ENCODE results near the gene AHI1.
A peak's percentile ranks its signal among the peaks of the same experiment; 100 is the strongest.

Gene AHI1

GRCh38 chr6:135267085-135267484 is 230.5 kb downstream of the AHI1 start:
- H3K9ac ChIP-seq (ENCODE audit: low read length): no peak overlapping the region
- no peaks in the 10 kb centered on the region for H3K9me3 ChIP-seq (ENCODE audit: control insufficient read depth, low read depth, low read length)
- no peaks in the 10 kb centered on the region for H3K36me3 ChIP-seq (ENCODE audit: control insufficient read depth, low read depth, low read length)
- H3K27me3 ChIP-seq (ENCODE audit: control insufficient read depth, insufficient read depth, low read length): no peaks in the 10 kb centered on the region
- no peak overlapping the region for H3K27ac ChIP-seq (ENCODE audit: low read length)
- H3K4me1 ChIP-seq (ENCODE audit: control insufficient read depth, low read depth, low read length): peaks cover 20% of the 10 kb centered on the region
- no peak overlapping the region for H3K4me3 ChIP-seq (ENCODE audit: low read length)

DNA sequence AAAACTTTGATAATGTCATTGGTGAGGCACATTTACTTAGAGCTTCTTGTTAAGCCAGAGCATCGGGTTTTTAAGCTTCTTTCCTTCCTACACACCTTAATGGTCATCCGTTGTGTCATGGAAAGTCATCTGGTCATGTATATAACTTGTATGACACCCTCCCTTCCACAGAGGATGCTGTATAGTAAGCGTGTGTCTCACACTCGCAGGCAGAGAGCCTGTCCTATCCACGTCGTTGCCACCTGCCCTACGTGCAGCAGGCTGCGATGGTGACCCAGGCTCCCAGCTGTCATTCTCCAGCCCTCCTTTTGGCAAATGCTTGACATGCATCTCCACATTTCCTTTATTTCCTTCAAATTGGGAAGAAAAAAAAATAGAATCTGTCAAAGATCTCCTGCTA is 230.9 kb downstream of the AHI1 start:
- H3K9ac ChIP-seq (ENCODE audit: low read length): no peak overlapping the region
- no peak overlapping the region for H3K27ac ChIP-seq (ENCODE audit: low read length)
- H3K27me3 ChIP-seq (ENCODE audit: control insufficient read depth, insufficient read depth, low read length): no peaks in the 10 kb centered on the region
- no peaks in the 10 kb centered on the region for H3K36me3 ChIP-seq (ENCODE audit: control insufficient read depth, low read depth, low read length)
- H3K9me3 ChIP-seq (ENCODE audit: control insufficient read depth, low read depth, low read length): no peaks in the 10 kb centered on the region
- no peak overlapping the region for H3K4me3 ChIP-seq (ENCODE audit: low read length)
- H3K4me1 ChIP-seq (ENCODE audit: control insufficient read depth, low read depth, low read length): peaks cover 18% of the 10 kb centered on the region

- Histone ChIP-seq H3K27ac (ENCODE audit: low read length) (no peak overlapping the region), H3K4me1 (ENCODE audit: control insufficient read depth, low read depth, low read length) (peaks cover 15% of the 10 kb centered on the region)
Measured at GRCh38 chr6:135265278-135265677, 232.3 kb downstream of the AHI1 start.

DNA sequence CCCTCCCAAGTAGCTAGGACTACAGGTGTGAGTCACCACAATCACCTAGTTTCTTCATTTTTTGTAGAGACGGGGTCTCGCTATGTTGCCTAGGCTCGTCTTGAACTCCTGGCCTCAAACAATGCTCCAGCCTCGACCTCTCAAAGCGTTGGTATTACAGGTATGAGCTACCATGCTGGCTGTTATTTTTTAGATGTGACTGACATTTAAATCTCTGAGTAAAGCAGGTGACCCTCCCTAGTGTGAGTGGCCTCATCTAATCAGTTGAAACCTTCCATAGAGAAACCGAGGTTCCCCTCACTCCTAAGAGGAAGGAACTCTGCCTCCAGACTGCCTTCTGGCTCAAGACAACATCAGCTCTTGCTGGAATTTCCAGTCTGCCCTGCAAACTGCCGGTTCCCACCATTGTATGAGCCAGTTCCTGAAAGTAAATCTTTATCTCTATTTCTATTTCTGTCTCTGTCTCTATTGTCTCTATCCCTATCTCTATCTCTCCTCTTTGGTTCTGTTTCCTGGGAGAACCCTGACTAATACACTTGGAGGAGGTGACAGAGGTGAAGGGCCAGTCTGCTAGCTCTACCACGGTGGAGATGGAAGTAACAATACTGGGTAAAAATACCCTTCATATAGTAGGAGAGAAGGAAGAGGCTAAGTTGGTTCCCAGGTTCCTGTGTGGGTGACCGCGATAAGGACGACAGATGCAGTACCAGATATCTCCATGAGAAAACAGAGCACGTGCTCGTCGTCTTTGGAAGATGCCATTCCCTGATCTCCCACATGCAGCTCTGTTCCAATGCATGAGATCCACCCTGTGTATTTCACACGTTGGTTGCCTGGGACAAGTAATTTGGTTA is 235.4 kb downstream of the AHI1 start:
- H3K27ac ChIP-seq (ENCODE audit: low read length): no peak overlapping the region

More at GRCh38 chr6:135265278-135265677, 232.3 kb downstream of the AHI1 start:
- H3K9me3 ChIP-seq (ENCODE audit: control insufficient read depth, low read depth, low read length): no peaks in the 10 kb centered on the region
- no peaks in the 10 kb centered on the region for H3K36me3 ChIP-seq (ENCODE audit: control insufficient read depth, low read depth, low read length)
- H3K9ac ChIP-seq (ENCODE audit: low read length): no peak overlapping the region
- H3K4me3 ChIP-seq (ENCODE audit: low read length): no peak overlapping the region
- H3K27me3 ChIP-seq (ENCODE audit: control insufficient read depth, insufficient read depth, low read length): no peaks in the 10 kb centered on the region

DNA sequence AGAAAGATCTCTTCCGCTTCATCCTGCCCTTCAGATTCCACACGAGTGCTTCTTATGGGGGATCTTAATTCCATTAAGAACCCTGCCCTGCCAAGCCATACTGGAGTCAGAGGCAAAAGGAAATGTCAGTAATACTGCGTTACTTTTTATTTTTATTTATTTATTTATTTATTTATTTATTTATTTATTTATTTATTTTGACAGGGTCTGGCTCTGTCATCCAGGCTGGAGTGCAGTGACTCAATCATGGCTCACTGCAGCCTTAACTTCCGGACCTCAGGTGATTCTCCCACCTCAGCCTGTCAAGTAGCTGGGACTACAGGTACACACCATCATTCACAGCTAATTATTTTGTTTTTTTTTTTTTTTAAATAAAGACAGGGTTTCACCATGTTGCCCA is 236.9 kb downstream of the AHI1 start:
- Histone ChIP-seq H3K36me3 (ENCODE audit: control insufficient read depth, low read depth, low read length) (no peaks in the 10 kb centered on the region), H3K9me3 (ENCODE audit: control insufficient read depth, low read depth, low read length) (no peaks in the 10 kb centered on the region)

More for the DNA sequence above, 235.4 kb downstream of the AHI1 start:
- Histone ChIP-seq H3K9ac (ENCODE audit: low read length) (no peak overlapping the region), H3K36me3 (ENCODE audit: control insufficient read depth, low read depth, low read length) (no peaks in the 10 kb centered on the region), H3K9me3 (ENCODE audit: control insufficient read depth, low read depth, low read length) (no peaks in the 10 kb centered on the region), H3K4me3 (ENCODE audit: low read length) (no peak overlapping the region), H3K4me1 (ENCODE audit: control insufficient read depth, low read depth, low read length) (peaks cover 2% of the 10 kb centered on the region), H3K27me3 (ENCODE audit: control insufficient read depth, insufficient read depth, low read length) (no peaks in the 10 kb centered on the region)

GRCh38 chr6:135258970-135259369 is 238.6 kb downstream of the AHI1 start:
- H3K4me1 ChIP-seq (ENCODE audit: control insufficient read depth, low read depth, low read length): no peaks in the 10 kb centered on the region
- no peaks in the 10 kb centered on the region for H3K36me3 ChIP-seq (ENCODE audit: control insufficient read depth, low read depth, low read length)
- H3K9ac ChIP-seq (ENCODE audit: low read length): no peak overlapping the region

More for the DNA sequence above, 236.9 kb downstream of the AHI1 start:
- Histone ChIP-seq H3K4me1 (ENCODE audit: control insufficient read depth, low read depth, low read length) (no peaks in the 10 kb centered on the region), H3K27me3 (ENCODE audit: control insufficient read depth, insufficient read depth, low read length) (no peaks in the 10 kb centered on the region), H3K4me3 (ENCODE audit: low read length) (no peak overlapping the region), H3K9ac (ENCODE audit: low read length) (no peak overlapping the region), H3K27ac (ENCODE audit: low read length) (no peak overlapping the region)

DNA sequence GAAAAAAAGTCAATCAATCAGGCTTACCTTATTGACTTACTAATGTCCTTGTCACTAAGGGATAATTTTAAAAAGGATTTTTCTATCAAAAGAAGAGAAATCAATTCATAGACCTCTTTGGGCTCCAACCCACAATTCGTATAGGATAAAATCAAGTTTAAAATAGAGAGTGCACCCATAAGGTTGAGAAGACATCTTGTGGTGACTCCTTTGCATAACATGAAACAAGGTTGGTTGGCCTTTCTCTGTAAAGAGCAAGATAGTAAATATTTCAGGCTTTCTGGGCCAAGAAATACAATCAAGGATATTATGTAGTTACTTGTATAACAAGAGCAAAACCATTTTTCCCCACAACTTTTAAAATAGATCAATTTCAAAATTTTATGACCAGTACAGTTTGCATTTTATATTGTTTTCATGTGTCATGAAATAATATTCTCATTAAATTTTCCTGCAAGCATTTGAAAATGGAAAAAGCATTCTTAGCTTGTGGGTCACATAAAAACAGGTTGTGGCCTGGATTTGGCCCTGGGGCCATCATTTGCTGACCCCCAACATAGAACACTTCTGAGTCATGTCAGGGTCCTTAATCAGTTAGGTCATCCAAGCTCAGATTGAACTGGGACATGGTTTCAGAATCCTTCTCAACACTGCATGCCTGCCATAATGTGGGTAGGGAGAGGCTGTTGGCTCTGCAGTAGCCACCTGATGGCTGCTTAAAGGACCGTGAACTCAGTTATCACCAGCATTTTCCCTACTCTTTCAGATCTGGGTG is 239.7 kb downstream of the AHI1 start:
- Histone ChIP-seq H3K4me3 (ENCODE audit: low read length) (no peak overlapping the region), H3K27ac (ENCODE audit: low read length) (no peak overlapping the region), H3K36me3 (ENCODE audit: control insufficient read depth, low read depth, low read length) (no peaks in the 10 kb centered on the region), H3K27me3 (ENCODE audit: control insufficient read depth, insufficient read depth, low read length) (no peaks in the 10 kb centered on the region), H3K9ac (ENCODE audit: low read length) (no peak overlapping the region), H3K4me1 (ENCODE audit: control insufficient read depth, low read depth, low read length) (peaks cover under 1% of the 10 kb centered on the region), H3K9me3 (ENCODE audit: control insufficient read depth, low read depth, low read length) (no peaks in the 10 kb centered on the region)

More at GRCh38 chr6:135258970-135259369, 238.6 kb downstream of the AHI1 start:
- H3K27me3 ChIP-seq (ENCODE audit: control insufficient read depth, insufficient read depth, low read length): no peaks in the 10 kb centered on the region
- H3K4me3 ChIP-seq (ENCODE audit: low read length): no peak overlapping the region
- no peak overlapping the region for H3K27ac ChIP-seq (ENCODE audit: low read length)
- no peaks in the 10 kb centered on the region for H3K9me3 ChIP-seq (ENCODE audit: control insufficient read depth, low read depth, low read length)

GRCh38 chr6:135256866-135257265 is 240.7 kb downstream of the AHI1 start:
- no peak overlapping the region for H3K27ac ChIP-seq (ENCODE audit: low read length)

GRCh38 chr6:135254471-135254870 is 243.1 kb downstream of the AHI1 start:
- H3K9ac ChIP-seq (ENCODE audit: low read length): no peak overlapping the region
- H3K36me3 ChIP-seq (ENCODE audit: control insufficient read depth, low read depth, low read length): no peaks in the 10 kb centered on the region
- no peak overlapping the region for H3K4me3 ChIP-seq (ENCODE audit: low read length)
- no peaks in the 10 kb centered on the region for H3K27me3 ChIP-seq (ENCODE audit: control insufficient read depth, insufficient read depth, low read length)
- H3K9me3 ChIP-seq (ENCODE audit: control insufficient read depth, low read depth, low read length): no peaks in the 10 kb centered on the region
- no peak overlapping the region for H3K27ac ChIP-seq (ENCODE audit: low read length)
- peaks cover 34% of the 10 kb centered on the region for H3K4me1 ChIP-seq (ENCODE audit: control insufficient read depth, low read depth, low read length)

More at GRCh38 chr6:135256866-135257265, 240.7 kb downstream of the AHI1 start:
- Histone ChIP-seq H3K4me3 (ENCODE audit: low read length) (no peak overlapping the region), H3K36me3 (ENCODE audit: control insufficient read depth, low read depth, low read length) (no peaks in the 10 kb centered on the region), H3K4me1 (ENCODE audit: control insufficient read depth, low read depth, low read length) (peaks cover 10% of the 10 kb centered on the region), H3K27me3 (ENCODE audit: control insufficient read depth, insufficient read depth, low read length) (no peaks in the 10 kb centered on the region), H3K9me3 (ENCODE audit: control insufficient read depth, low read depth, low read length) (no peaks in the 10 kb centered on the region), H3K9ac (ENCODE audit: low read length) (no peak overlapping the region)

GRCh38 chr6:135251498-135252441 is 245.8 kb downstream of the AHI1 start:
- Histone ChIP-seq H3K4me1 (ENCODE audit: control insufficient read depth, low read depth, low read length) (peaks cover 37% of the 10 kb centered on the region), H3K27me3 (ENCODE audit: control insufficient read depth, insufficient read depth, low read length) (no peaks in the 10 kb centered on the region), H3K27ac (ENCODE audit: low read length) (peak overlapping the region; percentile 14), H3K9ac (ENCODE audit: low read length) (no peak overlapping the region), H3K4me3 (ENCODE audit: low read length) (peak overlapping the region; percentile 9), H3K36me3 (ENCODE audit: control insufficient read depth, low read depth, low read length) (no peaks in the 10 kb centered on the region), H3K9me3 (ENCODE audit: control insufficient read depth, low read depth, low read length) (no peaks in the 10 kb centered on the region)
